PC-3 (cell line): Measurements from ENCODE around the gene CIAO3.

Experiments used
- CTCF ChIP-seq: fragments of 300-600 bp; sonication (generic); conservative IDR thresholded peaks from 2 replicates; pipeline ENCODE4 v1.5.1; 2017; ENCODE audit warnings: antibody characterized with exemption, low read depth, mild to moderate bottlenecking, low read length
- EZH2phosphoT487 ChIP-seq: fragments of 300-600 bp; sonication (generic); IDR thresholded peaks from 2 replicates; pipeline ENCODE4 v1.6.1; 2018; ENCODE audit warnings: mild to moderate bottlenecking, antibody characterized with exemption, low read length, borderline replicate concordance

- no peak for TF ChIP-seq EZH2phosphoT487
- no peak for TF ChIP-seq CTCF
Measured at GRCh38 chr16:689175-689897, 51.5 kb downstream of the CIAO3 start.
